Measurements from ENCODE around the gene PSMB4.
"Not testable (repeated sequence)": the region's sequence is repeated elsewhere in the genome, so short reads cannot be mapped to it uniquely, and the experiment has no call there.

Gene PSMB4

GRCh38 chr1:151372058-151372934 lies 27.1 kb upstream of the PSMB4 start, which contains the start of gene SELENBP1:
Gene SELENBP1, minus strand, starts transcription at chr1:151372705. Its CDS starts 64 bp downstream, at chr1:151372641.
- H3K9me3 Mint-ChIP-seq, result no peaks in the 10 kb centered on the region
- peak; percentile 17 for ATAC-seq
- no peak within 1 kb of the TSS for H3K4me3 Mint-ChIP-seq
- H3K27me3 Mint-ChIP-seq, result no peaks in the 10 kb centered on the region
- no peaks in the 10 kb centered on the region for H3K4me1 Mint-ChIP-seq
- H3K36me3 Mint-ChIP-seq, result no peaks in the 10 kb centered on the region
- H3K27ac Mint-ChIP-seq, result peak within 1 kb of the TSS; percentile 5

GRCh38 chr1:151373196-151373595 lies 26.2 kb upstream of the PSMB4 start:
- Mint-ChIP-seq H3K27ac (no peak overlapping the region), H3K4me3 (no peak overlapping the region), H3K4me1 (no peaks in the 10 kb centered on the region), H3K9me3 (no peaks in the 10 kb centered on the region), H3K36me3 (no peaks in the 10 kb centered on the region), H3K27me3 (no peaks in the 10 kb centered on the region)
- ATAC-seq, result no peak

- no peaks in the 10 kb centered on the region for H3K27me3 Mint-ChIP-seq
- no peaks in the 10 kb centered on the region for H3K9me3 Mint-ChIP-seq
- no peaks in the 10 kb centered on the region for H3K4me1 Mint-ChIP-seq
- no peaks in the 10 kb centered on the region for H3K36me3 Mint-ChIP-seq
- H3K27ac Mint-ChIP-seq, result no peak overlapping the region
- H3K4me3 Mint-ChIP-seq, result no peak overlapping the region
- ATAC-seq, result no peak
These were observed 22.1 kb upstream of the PSMB4 start for GRCh38 chr1:151377150-151377884.

- H3K36me3 Mint-ChIP-seq, result no peaks in the 10 kb centered on the region
- H3K9me3 Mint-ChIP-seq, result no peaks in the 10 kb centered on the region
- H3K4me1 Mint-ChIP-seq, result no peaks in the 10 kb centered on the region
- H3K4me3 Mint-ChIP-seq, result no peak overlapping the region
- no peak for ATAC-seq
- no peaks in the 10 kb centered on the region for H3K27me3 Mint-ChIP-seq
- no peak overlapping the region for H3K27ac Mint-ChIP-seq
These were observed 14.8 kb upstream of the PSMB4 start for GRCh38 chr1:151384584-151384983.

- Mint-ChIP-seq H3K27ac (no peak overlapping the region), H3K27me3 (no peaks in the 10 kb centered on the region), H3K4me3 (no peak overlapping the region), H3K36me3 (no peaks in the 10 kb centered on the region), H3K4me1 (no peaks in the 10 kb centered on the region), H3K9me3 (no peaks in the 10 kb centered on the region)
- no peak for ATAC-seq
These were observed 13.4 kb upstream of the PSMB4 start for GRCh38 chr1:151386002-151386401.

GRCh38 chr1:151390221-151391078 lies 8.9 kb upstream of the PSMB4 start:
- not testable (repeated sequence) for H3K9me3 Mint-ChIP-seq, H3K27ac Mint-ChIP-seq, H3K4me1 Mint-ChIP-seq, H3K36me3 Mint-ChIP-seq, H3K4me3 Mint-ChIP-seq, ATAC-seq, H3K27me3 Mint-ChIP-seq

GRCh38 chr1:151391079-151391563 lies 8.3 kb upstream of the PSMB4 start:
- no peaks in the 10 kb centered on the region for H3K27me3 Mint-ChIP-seq
- ATAC-seq, result no peak
- no peaks in the 10 kb centered on the region for H3K9me3 Mint-ChIP-seq
- no peaks in the 10 kb centered on the region for H3K4me1 Mint-ChIP-seq
- no peak overlapping the region for H3K27ac Mint-ChIP-seq
- no peaks in the 10 kb centered on the region for H3K36me3 Mint-ChIP-seq
- no peak overlapping the region for H3K4me3 Mint-ChIP-seq

- Mint-ChIP-seq H3K27ac (no peak overlapping the region), H3K4me3 (no peak overlapping the region), H3K4me1 (no peaks in the 10 kb centered on the region), H3K9me3 (no peaks in the 10 kb centered on the region), H3K36me3 (no peaks in the 10 kb centered on the region), H3K27me3 (no peaks in the 10 kb centered on the region)
- ATAC-seq, result no peak
These were observed 5.8 kb upstream of the PSMB4 start for GRCh38 chr1:151393583-151393982.

GRCh38 chr1:151396265-151396664 lies 3.1 kb upstream of the PSMB4 start:
- Mint-ChIP-seq H3K4me1 (peaks cover 20% of the 10 kb centered on the region), H3K36me3 (peaks cover 20% of the 10 kb centered on the region)
- H3K27ac Mint-ChIP-seq, H3K27me3 Mint-ChIP-seq, ATAC-seq, H3K4me3 Mint-ChIP-seq, H3K9me3 Mint-ChIP-seq: not testable (repeated sequence)

GRCh38 chr1:151401125-151401788 lies 1.9 kb downstream of the PSMB4 start:
- no peaks in the 10 kb centered on the region for H3K27me3 Mint-ChIP-seq
- peak overlapping the region; percentile 97 for H3K27ac Mint-ChIP-seq
- H3K9me3 Mint-ChIP-seq, result no peaks in the 10 kb centered on the region
- peaks cover 48% of the 10 kb centered on the region for H3K36me3 Mint-ChIP-seq
- peaks cover 22% of the 10 kb centered on the region for H3K4me1 Mint-ChIP-seq
- peak overlapping the region; percentile 95 for H3K4me3 Mint-ChIP-seq
- ATAC-seq, result no peak

GRCh38 chr1:151401860-151402259 lies 2.5 kb downstream of the PSMB4 start:
- no peak for ATAC-seq
- Mint-ChIP-seq H3K9me3 (no peaks in the 10 kb centered on the region), H3K4me1 (peaks cover 22% of the 10 kb centered on the region), H3K27ac (no peak overlapping the region), H3K27me3 (no peaks in the 10 kb centered on the region), H3K36me3 (peaks cover 54% of the 10 kb centered on the region), H3K4me3 (no peak overlapping the region)

GRCh38 chr1:151402764-151403163 lies 3.4 kb downstream of the PSMB4 start:
- ATAC-seq, result no peak

GRCh38 chr1:151403612-151404011 lies 4.2 kb downstream of the PSMB4 start:
- ATAC-seq, result no peak
- Mint-ChIP-seq H3K4me3 (no peak overlapping the region), H3K4me1 (peaks cover 22% of the 10 kb centered on the region), H3K36me3 (peaks cover 71% of the 10 kb centered on the region), H3K9me3 (no peaks in the 10 kb centered on the region), H3K27ac (peak overlapping the region; percentile 3), H3K27me3 (no peaks in the 10 kb centered on the region)

More at GRCh38 chr1:151402764-151403163, 3.4 kb downstream of the PSMB4 start:
- Mint-ChIP-seq H3K4me1 (peaks cover 22% of the 10 kb centered on the region), H3K27ac (no peak overlapping the region), H3K4me3 (no peak overlapping the region), H3K36me3 (peaks cover 63% of the 10 kb centered on the region), H3K27me3 (no peaks in the 10 kb centered on the region), H3K9me3 (no peaks in the 10 kb centered on the region)

GRCh38 chr1:151405187-151405951 lies 6.0 kb downstream of the PSMB4 start:
- no peak overlapping the region for H3K27ac Mint-ChIP-seq

More at GRCh38 chr1:151405187-151405951, 6.0 kb downstream of the PSMB4 start:
- ATAC-seq, result no peak
- Mint-ChIP-seq H3K4me3 (no peak overlapping the region), H3K36me3 (peaks cover 75% of the 10 kb centered on the region), H3K27me3 (no peaks in the 10 kb centered on the region), H3K4me1 (peaks cover 10% of the 10 kb centered on the region), H3K9me3 (no peaks in the 10 kb centered on the region)

All from stimulated activated memory B cell treated with anti-CD40 and anti-IgM and Interleukin-4, amounts not matched to agents 10 μg/mL and 1 μg/mL and 100 μg/mL, for 72 hours (primary cell).